Measurements from ENCODE around the gene LDB1. TPM values are rescaled to one million over a fixed set of nuclear protein-coding genes. Genes with fewer than 3 reads are reported as not detected.

Gene LDB1
- total and polyA plus RNA-seq, 4 donors: 2.4 to 51.9 (median 10.3) TPM

- Histone ChIP-seq H3K27me3 (ENCODE audit: control insufficient read depth in 4 of 4, insufficient read depth in 4 of 4, low read length in 3 of 4) (no peaks in the 10 kb centered on the region), H3K27ac (ENCODE audit: low read depth in 1 of 2, low read length in 2 of 2) (no peak overlapping the region), H3K36me3 (ENCODE audit: control insufficient read depth in 4 of 4, insufficient read depth in 3 of 4, low read depth in 1 of 4, low read length in 3 of 4) (peaks cover 28 to 71% (median 64%) of the 10 kb centered on the region in 4 donors), H3K9ac (ENCODE audit: low read depth in 1 of 2, low read length in 2 of 2) (no peak overlapping the region), H3K4me1 (ENCODE audit: control insufficient read depth in 4 of 4, insufficient read depth in 4 of 4, low read length in 3 of 4) (peaks cover 0 to 8% (median 3%) of the 10 kb centered on the region in 4 donors), H3K9me3 (ENCODE audit: control insufficient read depth in 4 of 4, low read length in 3 of 4) (no peaks in the 10 kb centered on the region), H3K4me3 (ENCODE audit: low read depth in 1 of 3, low read length in 3 of 3) (no peak overlapping the region)
- WGBS: 98% methylated on average over 4 of the region's 4 CpGs
- TF ChIP-seq CTCF (IDR thresholded peaks at IDR 0.05; ENCODE audit: low read depth, low read length, missing input control): no peak
- no peak for TF ChIP-seq RXRA (IDR thresholded peaks at IDR 0.05)
- TF ChIP-seq, protein P1, sequence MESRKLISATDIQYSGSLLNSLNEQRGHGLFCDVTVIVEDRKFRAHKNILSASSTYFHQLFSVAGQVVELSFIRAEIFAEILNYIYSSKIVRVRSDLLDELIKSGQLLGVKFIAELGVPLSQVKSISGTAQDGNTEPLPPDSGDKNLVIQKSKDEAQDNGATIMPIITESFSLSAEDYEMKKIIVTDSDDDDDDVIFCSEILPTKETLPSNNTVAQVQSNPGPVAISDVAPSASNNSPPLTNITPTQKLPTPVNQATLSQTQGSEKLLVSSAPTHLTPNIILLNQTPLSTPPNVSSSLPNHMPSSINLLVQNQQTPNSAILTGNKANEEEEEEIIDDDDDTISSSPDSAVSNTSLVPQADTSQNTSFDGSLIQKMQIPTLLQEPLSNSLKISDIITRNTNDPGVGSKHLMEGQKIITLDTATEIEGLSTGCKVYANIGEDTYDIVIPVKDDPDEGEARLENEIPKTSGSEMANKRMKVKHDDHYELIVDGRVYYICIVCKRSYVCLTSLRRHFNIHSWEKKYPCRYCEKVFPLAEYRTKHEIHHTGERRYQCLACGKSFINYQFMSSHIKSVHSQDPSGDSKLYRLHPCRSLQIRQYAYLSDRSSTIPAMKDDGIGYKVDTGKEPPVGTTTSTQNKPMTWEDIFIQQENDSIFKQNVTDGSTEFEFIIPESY (IDR thresholded peaks at IDR 0.05): no peak
- no peak for TF ChIP-seq FOXA1 (IDR thresholded peaks at IDR 0.05)
- TF ChIP-seq FOXA2 (IDR thresholded peaks at IDR 0.05): no peak
- no peak for TF ChIP-seq GABPA (IDR thresholded peaks at IDR 0.05 in 1 of 2, conservative IDR thresholded peaks at IDR 0.05 in 1 of 2)
- TF ChIP-seq, protein P2, sequence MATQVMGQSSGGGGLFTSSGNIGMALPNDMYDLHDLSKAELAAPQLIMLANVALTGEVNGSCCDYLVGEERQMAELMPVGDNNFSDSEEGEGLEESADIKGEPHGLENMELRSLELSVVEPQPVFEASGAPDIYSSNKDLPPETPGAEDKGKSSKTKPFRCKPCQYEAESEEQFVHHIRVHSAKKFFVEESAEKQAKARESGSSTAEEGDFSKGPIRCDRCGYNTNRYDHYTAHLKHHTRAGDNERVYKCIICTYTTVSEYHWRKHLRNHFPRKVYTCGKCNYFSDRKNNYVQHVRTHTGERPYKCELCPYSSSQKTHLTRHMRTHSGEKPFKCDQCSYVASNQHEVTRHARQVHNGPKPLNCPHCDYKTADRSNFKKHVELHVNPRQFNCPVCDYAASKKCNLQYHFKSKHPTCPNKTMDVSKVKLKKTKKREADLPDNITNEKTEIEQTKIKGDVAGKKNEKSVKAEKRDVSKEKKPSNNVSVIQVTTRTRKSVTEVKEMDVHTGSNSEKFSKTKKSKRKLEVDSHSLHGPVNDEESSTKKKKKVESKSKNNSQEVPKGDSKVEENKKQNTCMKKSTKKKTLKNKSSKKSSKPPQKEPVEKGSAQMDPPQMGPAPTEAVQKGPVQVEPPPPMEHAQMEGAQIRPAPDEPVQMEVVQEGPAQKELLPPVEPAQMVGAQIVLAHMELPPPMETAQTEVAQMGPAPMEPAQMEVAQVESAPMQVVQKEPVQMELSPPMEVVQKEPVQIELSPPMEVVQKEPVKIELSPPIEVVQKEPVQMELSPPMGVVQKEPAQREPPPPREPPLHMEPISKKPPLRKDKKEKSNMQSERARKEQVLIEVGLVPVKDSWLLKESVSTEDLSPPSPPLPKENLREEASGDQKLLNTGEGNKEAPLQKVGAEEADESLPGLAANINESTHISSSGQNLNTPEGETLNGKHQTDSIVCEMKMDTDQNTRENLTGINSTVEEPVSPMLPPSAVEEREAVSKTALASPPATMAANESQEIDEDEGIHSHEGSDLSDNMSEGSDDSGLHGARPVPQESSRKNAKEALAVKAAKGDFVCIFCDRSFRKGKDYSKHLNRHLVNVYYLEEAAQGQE (IDR thresholded peaks at IDR 0.05): no peak
- TF ChIP-seq RAD21 (IDR thresholded peaks at IDR 0.05): no peak
- TF ChIP-seq ATF3 (IDR thresholded peaks at IDR 0.05): no peak
- TF ChIP-seq MAX (IDR thresholded peaks at IDR 0.05): no peak
- TF ChIP-seq EGR1 (IDR thresholded peaks at IDR 0.05; ENCODE audit: low read depth in 2 of 2): no peak
- TF ChIP-seq NR2F2 (IDR thresholded peaks at IDR 0.05): no peak
- TF ChIP-seq HNF4A (conservative IDR thresholded peaks at IDR 0.05): no peak
- DNase-seq (ENCODE audit: low spot score): no peak
These were observed 39.7 kb upstream of the LDB1 start for GRCh38 chr10:102159831-102160230.

GRCh38 chr10:102159051-102159597 is 39.0 kb upstream of the LDB1 start:
- H3K9me3 ChIP-seq (ENCODE audit: control insufficient read depth in 4 of 4, low read length in 3 of 4): no peaks in the 10 kb centered on the region
- no peak overlapping the region for H3K9ac ChIP-seq (ENCODE audit: low read depth in 1 of 2, low read length in 2 of 2)
- H3K27me3 ChIP-seq (ENCODE audit: control insufficient read depth in 4 of 4, insufficient read depth in 4 of 4, low read length in 3 of 4): no peaks in the 10 kb centered on the region
- no peak for TF ChIP-seq HNF4A (conservative IDR thresholded peaks at IDR 0.05)
- no peak for TF ChIP-seq TAF1 (conservative IDR thresholded peaks at IDR 0.05)
- TF ChIP-seq GABPA (IDR thresholded peaks at IDR 0.05 in 1 of 2, conservative IDR thresholded peaks at IDR 0.05 in 1 of 2): no peak
- TF ChIP-seq FOXA1 (IDR thresholded peaks at IDR 0.05): no peak
- TF ChIP-seq RAD21 (IDR thresholded peaks at IDR 0.05): no peak
- TF ChIP-seq SP1 (IDR thresholded peaks at IDR 0.05): no peak
- no peak for TF ChIP-seq EGR1 (IDR thresholded peaks at IDR 0.05; ENCODE audit: low read depth in 2 of 2)
- no peak for TF ChIP-seq HNF4G (IDR thresholded peaks at IDR 0.05)
- TF ChIP-seq, protein P1 (IDR thresholded peaks at IDR 0.05): no peak
- WGBS: 94% methylated on average over 5 of the region's 5 CpGs
- H3K4me1 ChIP-seq (ENCODE audit: control insufficient read depth in 4 of 4, insufficient read depth in 4 of 4, low read length in 3 of 4): peaks cover 0 to 13% (median 3%) of the 10 kb centered on the region in 4 donors
- no peak for DNase-seq (ENCODE audit: low spot score)
- no peak overlapping the region for H3K27ac ChIP-seq (ENCODE audit: low read depth in 1 of 2, low read length in 2 of 2)
- no peak overlapping the region for H3K4me3 ChIP-seq (ENCODE audit: low read depth in 1 of 3, low read length in 3 of 3)
- H3K36me3 ChIP-seq (ENCODE audit: control insufficient read depth in 4 of 4, insufficient read depth in 3 of 4, low read depth in 1 of 4, low read length in 3 of 4): peaks cover 28 to 71% (median 65%) of the 10 kb centered on the region in 4 donors

Data from liver (tissue), 9 donors.